ENCODE results near the gene GMPPA.

The GMPPA gene

DNA sequence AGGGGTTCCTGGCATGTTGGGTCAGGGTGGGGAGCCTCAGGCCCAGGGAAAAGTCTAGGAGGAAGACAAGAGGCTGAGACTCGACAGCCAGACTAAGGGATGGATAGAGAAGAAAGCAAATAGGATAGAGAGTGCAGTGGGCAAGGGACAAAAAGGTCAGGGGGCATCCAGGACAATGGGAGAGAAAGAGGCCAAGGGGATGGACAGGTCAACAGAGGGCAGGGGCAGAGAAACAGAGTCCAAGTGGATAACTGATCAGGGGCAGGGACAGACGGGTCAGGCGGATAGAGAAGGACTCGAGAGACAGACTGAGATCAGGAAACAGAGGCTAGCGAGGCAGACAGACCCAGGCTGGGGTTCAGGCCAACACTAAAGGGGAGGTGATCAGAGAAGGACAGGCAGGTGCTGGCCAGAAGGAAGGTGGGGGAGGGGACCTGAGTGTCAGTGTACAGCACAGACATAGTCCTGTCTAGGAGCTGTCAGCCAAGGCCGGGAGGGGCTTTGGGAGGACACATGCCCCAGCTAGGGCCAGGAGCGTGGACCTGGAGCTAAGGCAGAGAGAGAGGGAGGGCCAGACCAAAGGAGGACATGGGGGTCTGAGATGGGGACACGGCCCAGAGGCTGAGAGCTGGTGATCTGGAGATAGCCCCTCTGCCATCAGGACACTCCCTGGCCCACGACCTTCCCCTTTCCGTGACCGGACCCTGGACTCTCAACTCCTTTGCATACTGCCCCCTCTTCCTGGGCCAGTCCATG, 27.8 kb downstream of the GMPPA start:
- H3K36me3 Mint-ChIP-seq: no peaks in the 10 kb centered on the region
- no peak overlapping the region for H3K27ac Mint-ChIP-seq
- H3K4me3 Mint-ChIP-seq: no peak overlapping the region
- H3K27me3 Mint-ChIP-seq: peaks cover 67% of the 10 kb centered on the region
- no peaks in the 10 kb centered on the region for H3K9me3 Mint-ChIP-seq (ENCODE audit: low read depth)
- H3K4me1 Mint-ChIP-seq (ENCODE audit: low read depth): peaks cover 13% of the 10 kb centered on the region

DNA sequence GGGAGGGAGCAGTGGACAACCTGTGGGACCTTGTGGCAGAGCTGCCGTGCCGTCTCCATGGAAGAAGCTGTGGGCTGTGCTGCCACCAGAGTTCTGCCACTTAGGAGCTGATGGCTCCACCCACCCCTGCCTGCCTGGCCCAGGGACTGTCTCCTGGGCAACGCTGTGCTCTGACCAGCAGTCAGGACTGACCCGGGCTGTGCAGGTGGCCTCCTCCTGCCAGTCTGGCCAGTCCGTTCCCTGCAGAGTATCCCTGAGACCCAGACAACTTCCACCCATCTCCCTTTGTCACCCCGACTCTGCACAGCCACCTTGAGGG, 28.3 kb downstream of the GMPPA start:
- Mint-ChIP-seq H3K27me3 (peaks cover 62% of the 10 kb centered on the region), H3K27ac (no peak overlapping the region), H3K4me3 (no peak overlapping the region), H3K36me3 (no peaks in the 10 kb centered on the region), H3K9me3 (ENCODE audit: low read depth) (no peaks in the 10 kb centered on the region), H3K4me1 (ENCODE audit: low read depth) (peaks cover 8% of the 10 kb centered on the region)

GRCh38 chr2:219527472-219527871, 28.8 kb downstream of the GMPPA start:
- Mint-ChIP-seq H3K27me3 (peaks cover 61% of the 10 kb centered on the region), H3K9me3 (ENCODE audit: low read depth) (no peaks in the 10 kb centered on the region), H3K36me3 (no peaks in the 10 kb centered on the region), H3K27ac (no peak overlapping the region), H3K4me3 (no peak overlapping the region), H3K4me1 (ENCODE audit: low read depth) (peaks cover 7% of the 10 kb centered on the region)

DNA sequence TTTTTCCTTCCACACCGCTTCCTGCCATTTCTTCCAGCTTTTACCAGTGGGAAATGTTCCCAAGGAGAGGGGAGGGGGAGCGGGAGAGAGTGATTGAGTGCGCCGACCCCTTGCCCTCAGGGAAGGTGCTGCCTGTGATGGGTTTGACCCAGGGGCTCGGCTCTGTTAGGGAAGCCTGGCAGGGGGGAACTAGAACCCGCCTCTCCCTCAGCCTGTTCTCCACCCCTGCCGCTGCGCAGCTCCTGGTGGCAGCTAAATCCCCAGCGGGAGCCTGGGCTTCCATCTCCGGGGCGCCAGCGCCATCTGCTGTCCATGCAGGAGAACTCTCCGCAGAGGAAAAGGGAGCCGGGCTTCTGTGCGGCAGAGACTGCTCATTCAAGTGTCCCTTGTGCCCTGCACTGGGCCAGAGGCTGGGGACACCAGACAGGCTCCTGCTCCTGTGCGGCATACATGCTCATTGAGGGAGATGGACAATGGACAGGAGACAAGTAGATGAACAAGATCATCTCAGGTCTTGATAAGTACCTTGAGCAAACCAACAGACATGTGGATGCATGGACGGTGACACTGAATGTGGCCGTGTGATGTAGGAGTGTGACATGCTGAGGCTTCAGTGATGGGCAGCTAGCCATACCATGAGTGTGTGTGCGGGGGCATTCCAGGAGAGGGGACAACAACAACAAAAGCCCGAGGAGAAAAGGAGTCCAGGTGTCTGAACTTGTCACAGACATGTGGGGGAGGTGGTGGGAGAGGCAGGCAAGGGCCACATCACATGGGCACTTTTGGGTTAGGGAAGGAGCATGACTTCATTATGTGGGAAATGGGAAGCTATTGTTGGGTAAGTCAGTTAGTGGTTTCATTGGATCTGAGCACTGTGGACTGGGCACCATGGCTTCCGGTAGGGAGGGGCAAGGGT, 31.6 kb downstream of the GMPPA start:
- Mint-ChIP-seq H3K27ac (no peak overlapping the region), H3K9me3 (ENCODE audit: low read depth) (no peaks in the 10 kb centered on the region), H3K4me3 (no peak overlapping the region), H3K27me3 (peaks cover 44% of the 10 kb centered on the region), H3K4me1 (ENCODE audit: low read depth) (no peaks in the 10 kb centered on the region), H3K36me3 (no peaks in the 10 kb centered on the region)

DNA sequence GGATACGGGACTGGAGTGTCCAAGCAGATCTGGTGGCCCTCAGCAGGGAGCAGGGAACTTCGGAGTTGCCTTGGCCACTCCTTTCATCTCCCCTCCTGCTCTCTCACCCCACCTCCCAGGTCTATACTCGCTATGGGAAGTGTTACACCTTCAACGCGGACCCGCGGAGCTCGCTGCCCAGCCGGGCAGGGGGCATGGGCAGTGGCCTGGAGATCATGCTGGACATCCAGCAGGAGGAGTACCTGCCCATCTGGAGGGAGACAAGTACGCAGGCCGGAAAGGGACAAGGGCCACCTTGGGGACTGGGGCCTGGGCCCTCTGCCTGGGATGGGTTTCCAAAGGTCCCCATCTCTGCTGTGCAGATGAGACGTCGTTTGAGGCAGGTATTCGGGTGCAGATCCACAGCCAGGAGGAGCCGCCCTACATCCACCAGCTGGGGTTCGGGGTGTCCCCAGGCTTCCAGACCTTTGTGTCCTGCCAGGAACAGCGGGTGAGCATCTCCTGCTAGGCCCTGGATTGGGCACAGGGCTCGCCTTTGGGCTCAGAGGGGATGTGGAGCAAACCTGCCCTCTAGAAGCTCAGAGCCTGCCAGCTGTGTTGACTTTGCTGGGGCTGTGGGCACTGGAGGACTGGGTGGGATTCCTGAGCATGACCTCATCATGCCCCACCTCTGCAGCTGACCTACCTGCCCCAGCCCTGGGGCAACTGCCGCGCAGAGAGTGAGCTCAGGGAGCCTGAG, 33.1 kb downstream of the GMPPA start:
- H3K4me1 Mint-ChIP-seq (ENCODE audit: low read depth): no peaks in the 10 kb centered on the region
- H3K4me3 Mint-ChIP-seq: no peak overlapping the region

GRCh38 chr2:219532378-219532649, 33.6 kb downstream of the GMPPA start:
- Mint-ChIP-seq H3K27me3 (peaks cover 30% of the 10 kb centered on the region), H3K36me3 (no peaks in the 10 kb centered on the region), H3K9me3 (ENCODE audit: low read depth) (no peaks in the 10 kb centered on the region), H3K4me3 (no peak overlapping the region), H3K27ac (no peak overlapping the region), H3K4me1 (ENCODE audit: low read depth) (no peaks in the 10 kb centered on the region)

More for the DNA sequence above, 33.1 kb downstream of the GMPPA start:
- peaks cover 34% of the 10 kb centered on the region for H3K27me3 Mint-ChIP-seq
- no peak overlapping the region for H3K27ac Mint-ChIP-seq
- no peaks in the 10 kb centered on the region for H3K36me3 Mint-ChIP-seq
- no peaks in the 10 kb centered on the region for H3K9me3 Mint-ChIP-seq (ENCODE audit: low read depth)

GRCh38 chr2:219533930-219534661, 35.4 kb downstream of the GMPPA start:
- Mint-ChIP-seq H3K27me3 (peaks cover 19% of the 10 kb centered on the region), H3K27ac (no peak overlapping the region), H3K4me3 (no peak overlapping the region), H3K36me3 (no peaks in the 10 kb centered on the region), H3K4me1 (ENCODE audit: low read depth) (no peaks in the 10 kb centered on the region), H3K9me3 (ENCODE audit: low read depth) (no peaks in the 10 kb centered on the region)

GRCh38 chr2:219536425-219536824, 37.7 kb downstream of the GMPPA start:
- Mint-ChIP-seq H3K27me3 (peaks cover 3% of the 10 kb centered on the region), H3K4me3 (no peak overlapping the region), H3K4me1 (ENCODE audit: low read depth) (peaks cover 3% of the 10 kb centered on the region), H3K9me3 (ENCODE audit: low read depth) (no peaks in the 10 kb centered on the region), H3K27ac (no peak overlapping the region), H3K36me3 (peaks cover 2% of the 10 kb centered on the region)

DNA sequence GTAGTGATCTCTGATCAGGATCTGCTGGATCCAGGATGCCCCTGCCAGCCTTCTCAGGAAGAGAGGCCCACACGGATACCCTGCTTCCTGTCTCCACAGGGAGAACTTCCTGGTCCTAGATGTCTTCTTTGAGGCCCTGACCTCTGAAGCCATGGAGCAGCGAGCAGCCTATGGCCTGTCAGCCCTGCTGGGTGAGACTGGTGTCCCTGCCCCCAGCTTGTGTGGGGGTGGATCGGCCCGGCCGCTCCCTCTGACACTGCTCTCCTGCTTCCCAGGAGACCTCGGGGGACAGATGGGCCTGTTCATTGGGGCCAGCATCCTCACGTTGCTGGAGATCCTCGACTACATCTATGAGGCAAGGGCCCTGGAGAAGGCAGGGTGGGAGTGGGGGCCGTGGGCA, 38.3 kb downstream of the GMPPA start:
- H3K27me3 Mint-ChIP-seq: peaks cover 3% of the 10 kb centered on the region
- H3K4me3 Mint-ChIP-seq: no peak overlapping the region
- H3K9me3 Mint-ChIP-seq (ENCODE audit: low read depth): no peaks in the 10 kb centered on the region
- no peak overlapping the region for H3K27ac Mint-ChIP-seq
- peaks cover 3% of the 10 kb centered on the region for H3K4me1 Mint-ChIP-seq (ENCODE audit: low read depth)
- peaks cover 2% of the 10 kb centered on the region for H3K36me3 Mint-ChIP-seq

- H3K27me3 Mint-ChIP-seq: peaks cover 3% of the 10 kb centered on the region
- peaks cover 2% of the 10 kb centered on the region for H3K36me3 Mint-ChIP-seq
- H3K4me1 Mint-ChIP-seq (ENCODE audit: low read depth): peaks cover 11% of the 10 kb centered on the region
- no peaks in the 10 kb centered on the region for H3K9me3 Mint-ChIP-seq (ENCODE audit: low read depth)
- H3K27ac Mint-ChIP-seq: no peak overlapping the region
- no peak overlapping the region for H3K4me3 Mint-ChIP-seq
Observed at GRCh38 chr2:219537657-219538488, 39.2 kb downstream of the GMPPA start.

DNA sequence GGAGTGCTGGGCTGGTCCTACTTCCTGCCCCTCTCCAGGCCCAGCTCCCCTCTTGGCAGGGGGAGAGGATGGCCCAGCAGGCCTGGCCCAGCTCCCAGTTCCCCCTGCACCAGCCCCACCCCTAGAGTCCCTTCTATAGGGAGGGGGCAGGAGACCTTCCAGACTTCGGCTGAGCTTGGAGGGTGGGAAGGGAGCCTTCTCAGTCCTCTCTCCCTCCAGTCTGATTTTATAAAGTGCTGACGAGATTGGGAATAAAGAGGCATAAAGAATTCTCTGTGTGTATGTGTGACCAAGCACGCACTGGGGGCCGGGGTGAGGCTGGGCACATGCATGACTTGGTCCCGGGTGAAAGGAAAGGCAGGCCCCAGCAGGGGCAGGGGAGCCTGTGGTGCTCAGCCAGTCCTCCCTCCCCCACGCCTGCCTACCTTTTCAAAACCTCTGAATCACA, 39.8 kb downstream of the GMPPA start:
- Mint-ChIP-seq H3K9me3 (ENCODE audit: low read depth) (no peaks in the 10 kb centered on the region), H3K27me3 (peaks cover 3% of the 10 kb centered on the region), H3K36me3 (peaks cover 2% of the 10 kb centered on the region), H3K4me3 (no peak overlapping the region), H3K27ac (no peak overlapping the region), H3K4me1 (ENCODE audit: low read depth) (peaks cover 11% of the 10 kb centered on the region)

DNA sequence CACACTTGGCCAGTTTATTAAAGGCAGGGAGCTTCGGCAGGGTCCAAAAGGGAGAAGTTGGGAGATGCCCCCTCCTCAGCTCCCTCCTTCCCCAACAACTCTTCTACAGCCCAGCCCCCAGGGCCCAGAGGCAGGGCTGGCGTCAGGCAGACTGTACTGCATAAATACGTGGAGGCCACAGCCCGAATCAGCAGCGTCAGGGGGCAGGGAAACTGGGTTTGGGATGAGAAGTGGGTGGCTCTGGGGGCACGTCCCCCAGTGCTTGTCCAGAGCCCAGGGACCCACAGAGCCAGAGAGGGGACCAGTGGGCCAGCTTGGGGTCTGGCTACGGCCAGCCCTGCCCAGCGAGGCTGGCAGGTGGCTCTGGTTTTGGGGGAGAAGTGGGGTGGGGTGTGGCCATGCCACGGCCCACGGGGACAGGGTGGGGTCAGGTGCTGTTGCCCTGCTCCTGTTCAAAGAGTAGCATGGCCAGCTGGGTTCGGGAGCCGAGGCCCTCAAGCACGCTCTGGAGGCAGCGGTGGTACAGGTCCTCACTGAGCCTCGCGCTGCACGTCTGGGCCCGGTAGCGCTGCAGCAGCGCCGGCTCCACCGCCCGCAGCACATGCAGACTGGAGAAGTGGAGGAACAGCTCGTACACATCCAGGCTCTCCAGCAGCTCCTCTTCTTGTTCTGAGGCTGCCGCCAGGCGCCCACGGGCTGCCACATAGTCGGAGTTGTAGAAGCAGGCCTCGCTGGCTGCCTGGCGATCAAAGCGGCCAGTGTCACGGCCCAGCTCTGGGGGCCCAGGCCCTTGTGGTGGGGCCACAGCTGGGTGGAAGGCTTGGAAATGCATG, 40.5 kb downstream of the GMPPA start:
- Mint-ChIP-seq H3K4me3 (no peak overlapping the region), H3K36me3 (peaks cover 2% of the 10 kb centered on the region), H3K9me3 (ENCODE audit: low read depth) (no peaks in the 10 kb centered on the region), H3K4me1 (ENCODE audit: low read depth) (peaks cover 11% of the 10 kb centered on the region), H3K27me3 (peaks cover 3% of the 10 kb centered on the region), H3K27ac (no peak overlapping the region)

DNA sequence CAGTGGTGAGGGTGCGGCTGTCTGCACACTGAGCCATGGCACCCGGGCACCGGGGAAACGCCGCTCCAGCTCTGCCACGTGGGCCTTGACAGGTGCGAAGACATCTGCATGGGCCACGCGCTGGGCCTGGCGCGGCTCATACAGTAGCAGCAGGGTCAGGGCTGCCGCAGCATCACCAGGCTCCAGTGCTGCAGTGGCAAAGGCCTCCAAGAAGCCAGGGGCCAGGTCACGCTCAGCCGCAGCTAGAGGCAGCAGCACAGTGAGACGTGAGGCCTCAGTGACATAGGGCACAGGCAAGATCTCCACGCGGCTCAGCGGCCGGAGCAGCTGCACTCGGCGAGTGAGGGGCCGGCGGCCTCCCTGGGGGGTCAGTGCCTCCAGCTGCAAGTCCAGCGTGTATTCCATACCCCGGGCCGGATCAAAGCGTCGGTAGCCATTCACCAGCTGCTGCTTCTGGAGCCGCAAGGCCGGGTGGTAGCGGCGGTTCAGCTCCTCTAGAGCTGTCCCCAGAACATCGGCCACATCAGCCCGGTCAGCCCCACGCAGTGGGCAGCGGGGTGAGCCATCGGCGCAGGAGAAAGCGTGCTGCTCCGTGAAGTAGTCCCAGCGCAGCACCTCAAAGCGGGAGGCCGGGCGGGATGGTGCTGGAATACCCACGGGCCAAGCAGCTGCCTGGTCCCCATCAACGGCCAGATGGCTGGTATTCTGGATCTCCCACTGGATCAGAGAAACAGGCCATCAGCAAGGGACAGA, 41.4 kb downstream of the GMPPA start:
- Mint-ChIP-seq H3K36me3 (peaks cover 2% of the 10 kb centered on the region), H3K4me1 (ENCODE audit: low read depth) (peaks cover 18% of the 10 kb centered on the region), H3K27ac (no peak overlapping the region), H3K4me3 (no peak overlapping the region), H3K9me3 (ENCODE audit: low read depth) (no peaks in the 10 kb centered on the region), H3K27me3 (peaks cover 3% of the 10 kb centered on the region)

All from activated naive CD8-positive, alpha-beta T cell (primary cell).